Brain microvascular endothelial cell (primary cell): ENCODE data around the gene RALGAPA2.
"Not testable (repeated sequence)": the region's sequence is repeated elsewhere in the genome, so short reads cannot be mapped to it uniquely, and the experiment has no call there.

Source experiments
- DNase-seq: peaks from one replicate; pipeline ENCODE4 v3.0.0-alpha.2; 2020
- H3K27ac ChIP-seq: fragments of 250-450 bp; sonication (Bioruptor Pico); 2 replicates; pipeline ENCODE4 v1.5.1; 2020; ENCODE audit warnings: mild to moderate bottlenecking, moderate library complexity
- H3K27me3 ChIP-seq: fragments of 250-450 bp; sonication (Bioruptor Pico); replicated peaks from 2 replicates; pipeline ENCODE4 v1.5.1; 2020; ENCODE audit warnings: mild to moderate bottlenecking
- H3K36me3 ChIP-seq: fragments of 250-450 bp; sonication (Bioruptor Pico); replicated peaks from 2 replicates; pipeline ENCODE4 v1.5.1; 2020; ENCODE audit warnings: mild to moderate bottlenecking
- H3K4me3 ChIP-seq: 2 replicates; pipeline ENCODE4 v1.5.1; 2011; ENCODE audit warnings: low read depth, mild to moderate bottlenecking, control low read depth, low read length, moderate library complexity
- in situ Hi-C: cut with HindIII; loops from 2 replicates; pipeline ENCODE4 v1.10.0; 2017; ENCODE audit warnings: low sequenced_read_pairs, low pct_ligation_motif_present
- TF ChIP-seq, protein P1 (sequence below): IDR thresholded peaks from 2 replicates; pipeline ENCODE4 v1.5.1; 2011; ENCODE audit warnings: low read depth, mild to moderate bottlenecking, moderate library complexity, low read length, control low read depth, inconsistent platforms; ENCODE audit errors: missing control alignments

The RALGAPA2 gene

DNA sequence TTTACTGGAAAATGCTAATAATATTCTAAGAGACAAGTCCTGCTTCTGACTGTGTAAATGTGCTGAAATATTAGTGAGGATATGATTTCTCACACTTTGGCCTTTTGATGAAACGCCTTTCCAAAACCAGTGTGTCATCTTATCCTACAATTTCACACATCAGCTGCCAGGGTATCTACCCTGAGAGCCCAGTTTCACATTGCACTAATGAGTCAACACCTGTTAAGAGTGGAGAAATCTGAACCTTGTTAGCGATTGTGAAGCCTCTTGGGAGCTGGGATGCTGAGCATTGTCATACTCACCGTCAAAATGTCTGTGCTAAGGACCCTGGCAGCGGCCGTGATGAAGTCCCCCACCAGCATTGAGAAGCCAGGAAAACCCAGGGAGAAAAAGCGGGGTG lies 166.0 kb downstream of the RALGAPA2 start:
- no peaks in the 10 kb centered on the region for H3K36me3 ChIP-seq
- in situ Hi-C loops = no loop called here
- no peak for DNase-seq
- no peak overlapping the region for H3K4me3 ChIP-seq
- H3K27me3 ChIP-seq = no peaks in the 10 kb centered on the region
- no peak overlapping the region for H3K27ac ChIP-seq
- TF ChIP-seq, protein P1, sequence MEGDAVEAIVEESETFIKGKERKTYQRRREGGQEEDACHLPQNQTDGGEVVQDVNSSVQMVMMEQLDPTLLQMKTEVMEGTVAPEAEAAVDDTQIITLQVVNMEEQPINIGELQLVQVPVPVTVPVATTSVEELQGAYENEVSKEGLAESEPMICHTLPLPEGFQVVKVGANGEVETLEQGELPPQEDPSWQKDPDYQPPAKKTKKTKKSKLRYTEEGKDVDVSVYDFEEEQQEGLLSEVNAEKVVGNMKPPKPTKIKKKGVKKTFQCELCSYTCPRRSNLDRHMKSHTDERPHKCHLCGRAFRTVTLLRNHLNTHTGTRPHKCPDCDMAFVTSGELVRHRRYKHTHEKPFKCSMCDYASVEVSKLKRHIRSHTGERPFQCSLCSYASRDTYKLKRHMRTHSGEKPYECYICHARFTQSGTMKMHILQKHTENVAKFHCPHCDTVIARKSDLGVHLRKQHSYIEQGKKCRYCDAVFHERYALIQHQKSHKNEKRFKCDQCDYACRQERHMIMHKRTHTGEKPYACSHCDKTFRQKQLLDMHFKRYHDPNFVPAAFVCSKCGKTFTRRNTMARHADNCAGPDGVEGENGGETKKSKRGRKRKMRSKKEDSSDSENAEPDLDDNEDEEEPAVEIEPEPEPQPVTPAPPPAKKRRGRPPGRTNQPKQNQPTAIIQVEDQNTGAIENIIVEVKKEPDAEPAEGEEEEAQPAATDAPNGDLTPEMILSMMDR = no peak

DNA sequence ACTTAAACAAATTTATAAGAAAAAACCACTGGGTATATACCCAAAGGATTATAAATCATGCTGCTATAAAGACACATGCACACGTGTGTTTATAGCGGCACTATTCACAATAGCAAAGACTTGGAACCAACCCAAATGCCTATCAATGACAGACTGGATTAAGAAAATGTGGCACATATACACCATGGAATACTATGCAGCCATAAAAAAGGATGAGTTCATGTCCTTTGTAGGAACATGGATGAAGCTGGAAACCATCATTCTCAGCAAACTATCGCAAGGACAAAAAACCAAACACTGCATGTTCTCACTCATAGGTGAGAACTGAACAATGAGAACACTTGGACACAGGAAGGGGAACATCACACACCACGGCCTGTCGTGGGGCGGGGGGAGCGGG lies 169.1 kb downstream of the RALGAPA2 start:
- H3K4me3 ChIP-seq, H3K36me3 ChIP-seq, H3K27ac ChIP-seq, DNase-seq, H3K27me3 ChIP-seq, in situ Hi-C loops: not testable (repeated sequence)

DNA sequence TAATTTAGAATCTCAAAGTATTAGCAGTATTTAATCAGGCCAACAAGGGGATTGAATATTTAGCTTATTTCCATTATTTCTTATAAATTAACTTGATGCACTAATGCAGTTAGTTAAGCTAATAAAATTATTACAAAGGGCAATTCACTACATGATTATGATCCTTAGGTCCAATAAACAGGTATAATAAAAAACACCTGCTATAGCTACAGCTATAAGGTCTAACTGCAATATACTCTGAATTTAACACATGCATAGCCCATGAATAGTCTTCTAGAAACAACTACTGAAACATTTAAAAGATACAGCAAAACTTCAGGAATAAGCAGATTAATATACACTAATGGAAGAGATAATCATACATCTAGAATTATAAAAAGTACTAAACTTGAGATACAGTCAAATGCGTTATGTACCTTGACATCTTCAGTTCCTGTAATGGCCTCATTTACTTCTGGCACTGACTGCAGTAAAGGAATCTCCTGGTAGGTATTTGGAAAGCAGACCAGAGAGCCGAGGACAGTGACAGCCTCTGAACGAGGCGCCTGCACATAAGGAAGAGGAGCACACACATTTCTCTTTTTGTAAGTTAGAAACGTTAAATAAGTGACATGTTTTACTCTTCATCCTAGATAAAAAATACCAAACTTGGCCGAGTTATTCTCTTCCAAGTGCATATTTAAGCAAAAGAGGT lies 176.1 kb downstream of the RALGAPA2 start:
- Histone ChIP-seq H3K27ac (no peak overlapping the region), H3K36me3 (no peaks in the 10 kb centered on the region), H3K27me3 (no peaks in the 10 kb centered on the region), H3K4me3 (no peak overlapping the region)
- TF ChIP-seq, protein P1 = no peak
- DNase-seq = no peak
- in situ Hi-C loops = no loop called here

DNA sequence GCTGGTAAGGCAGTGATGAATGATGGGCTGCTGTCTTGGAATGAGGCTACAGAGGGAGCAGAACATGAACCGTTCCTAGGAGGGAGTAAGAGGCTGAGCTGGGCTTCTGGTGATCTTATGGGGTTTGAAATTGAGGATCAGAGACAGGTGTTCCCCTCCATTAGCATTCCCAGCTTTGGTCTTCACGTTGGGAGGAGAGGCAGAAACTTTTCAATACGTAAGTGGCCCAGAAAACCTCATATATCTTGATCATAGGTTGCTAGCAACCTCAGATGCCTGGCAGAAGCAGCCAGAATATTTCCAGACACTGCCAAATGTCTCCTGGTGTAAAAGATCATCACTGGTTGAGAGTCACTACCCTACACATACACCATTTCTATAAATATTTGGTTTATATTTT lies 177.4 kb downstream of the RALGAPA2 start:
- TF ChIP-seq, protein P1 = no peak
- no peaks in the 10 kb centered on the region for H3K36me3 ChIP-seq
- no peaks in the 10 kb centered on the region for H3K27me3 ChIP-seq
- in situ Hi-C loops = no loop called here
- no peak for DNase-seq
- H3K4me3 ChIP-seq = no peak overlapping the region
- no peak overlapping the region for H3K27ac ChIP-seq

DNA sequence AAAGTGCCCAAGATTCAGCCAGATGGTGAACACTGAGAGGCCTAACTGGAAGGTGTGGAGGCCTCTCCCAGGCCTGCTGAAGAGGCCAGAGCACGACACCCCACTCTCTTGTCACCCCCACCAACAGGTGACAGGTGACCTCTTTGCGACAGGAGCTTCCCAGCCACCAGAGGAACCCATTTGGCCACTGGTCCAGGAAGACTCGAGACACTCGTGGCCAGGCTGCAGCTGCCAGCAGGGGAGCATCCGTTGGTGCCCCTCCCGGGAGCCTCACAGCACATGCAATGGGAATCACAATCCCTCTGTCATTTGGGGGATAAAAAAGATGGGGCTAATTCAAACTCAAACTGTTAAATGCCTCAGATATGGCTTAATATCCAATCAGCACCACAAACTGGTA lies 181.2 kb downstream of the RALGAPA2 start:
- Histone ChIP-seq H3K27me3 (no peaks in the 10 kb centered on the region), H3K4me3 (no peak overlapping the region), H3K36me3 (no peaks in the 10 kb centered on the region), H3K27ac (no peak overlapping the region)
- in situ Hi-C loops = no loop called here
- DNase-seq = no peak
- TF ChIP-seq, protein P1 = no peak

DNA sequence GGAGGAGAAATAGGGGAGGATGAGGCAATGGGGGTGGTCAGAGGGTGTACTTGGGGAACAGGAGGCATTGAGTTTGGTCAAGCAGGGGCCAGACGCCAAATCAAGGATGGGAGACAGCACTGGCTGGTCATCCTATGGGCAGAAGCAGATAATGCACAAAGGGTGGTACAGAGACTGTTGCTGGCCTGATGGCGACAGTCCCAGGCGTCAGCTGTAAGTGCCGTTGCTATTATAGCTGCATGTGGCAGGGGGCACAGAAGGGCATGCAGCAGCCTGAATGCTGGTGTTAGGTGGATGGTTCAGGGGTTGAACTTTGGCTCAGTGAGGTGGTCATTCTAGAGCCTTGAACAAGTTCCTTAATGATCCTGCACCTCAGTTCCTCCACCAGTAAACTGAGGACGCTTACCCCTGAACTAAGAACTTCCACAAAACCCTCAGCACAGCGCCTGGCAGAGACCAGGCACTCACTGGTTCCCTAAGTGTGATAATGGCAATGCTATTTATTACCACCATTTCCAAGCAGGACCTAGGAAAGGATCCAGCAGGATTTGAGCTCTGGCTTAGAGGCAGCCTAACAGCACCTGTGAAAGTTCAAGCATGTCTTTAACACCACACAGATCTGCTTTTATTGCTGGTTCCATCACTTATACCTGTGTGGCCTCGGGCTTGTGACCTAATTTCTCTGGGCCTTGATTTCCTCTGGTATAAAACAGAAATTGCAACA lies 181.9 kb downstream of the RALGAPA2 start:
- no peak for DNase-seq
- H3K4me3 ChIP-seq = no peak overlapping the region
- H3K27ac ChIP-seq = no peak overlapping the region
- H3K27me3 ChIP-seq = no peaks in the 10 kb centered on the region
- no peaks in the 10 kb centered on the region for H3K36me3 ChIP-seq
- in situ Hi-C loops = no loop called here
- TF ChIP-seq, protein P1 = no peak
